Activated naive CD8-positive, alpha-beta T cell (primary cell): Measurements from ENCODE around the gene REPS2.

Experiments used
- H3K27ac Mint-ChIP-seq: one replicate; pipeline ENCODE4 v1.8.0; 2021; ENCODE audit warnings: mixed read lengths
- H3K27me3 Mint-ChIP-seq: one replicate; pipeline ENCODE4 v1.8.0; 2021; ENCODE audit warnings: mixed read lengths
- H3K36me3 Mint-ChIP-seq: one replicate; pipeline ENCODE4 v1.8.0; 2021; ENCODE audit warnings: mixed read lengths
- H3K4me1 Mint-ChIP-seq: one replicate; pipeline ENCODE4 v1.8.0; 2021; ENCODE audit warnings: low read depth, mixed read lengths
- H3K4me3 Mint-ChIP-seq: one replicate; pipeline ENCODE4 v1.8.0; 2021; ENCODE audit warnings: mild to moderate bottlenecking, mixed read lengths
- H3K9me3 Mint-ChIP-seq: one replicate; pipeline ENCODE4 v1.8.0; 2021; ENCODE audit warnings: low read depth, mixed read lengths

The REPS2 gene

DNA sequence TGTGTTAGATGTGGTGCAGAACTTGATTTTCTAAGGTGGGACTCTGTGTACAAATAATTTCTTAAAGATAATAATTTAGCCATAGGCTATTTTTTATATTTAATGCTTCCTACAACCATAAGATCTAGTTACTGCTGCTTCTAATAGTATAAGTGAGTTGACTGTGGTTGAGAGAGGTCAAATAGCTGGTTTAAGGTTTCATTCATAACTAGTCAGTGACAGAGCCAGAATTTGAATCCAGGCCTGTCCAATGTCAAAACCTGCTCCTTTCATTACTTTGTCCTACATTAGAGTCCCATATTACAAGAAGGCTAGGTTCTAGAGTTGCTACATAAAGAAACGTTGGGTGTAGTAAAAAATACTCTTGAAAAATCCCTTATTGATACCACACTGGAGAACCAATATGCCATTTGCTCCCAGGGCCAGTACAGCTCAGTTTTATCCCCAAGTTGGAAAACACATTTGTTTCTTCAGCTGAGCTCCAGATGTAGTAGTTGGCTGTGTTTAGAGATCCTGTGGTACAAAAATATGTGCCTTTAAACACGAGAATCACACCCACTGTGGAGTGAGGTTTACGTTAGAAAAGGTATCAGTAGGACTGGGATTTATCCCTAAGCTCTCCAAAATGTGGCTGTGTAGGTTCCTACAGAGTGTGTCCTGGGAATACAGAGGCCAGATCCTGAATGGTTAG is 84.3 kb downstream of the REPS2 start:
- Mint-ChIP-seq H3K27ac (no peak overlapping the region), H3K9me3 (no peaks in the 10 kb centered on the region), H3K4me1 (no peaks in the 10 kb centered on the region), H3K4me3 (no peak overlapping the region), H3K36me3 (no peaks in the 10 kb centered on the region), H3K27me3 (peaks cover 1% of the 10 kb centered on the region)

DNA sequence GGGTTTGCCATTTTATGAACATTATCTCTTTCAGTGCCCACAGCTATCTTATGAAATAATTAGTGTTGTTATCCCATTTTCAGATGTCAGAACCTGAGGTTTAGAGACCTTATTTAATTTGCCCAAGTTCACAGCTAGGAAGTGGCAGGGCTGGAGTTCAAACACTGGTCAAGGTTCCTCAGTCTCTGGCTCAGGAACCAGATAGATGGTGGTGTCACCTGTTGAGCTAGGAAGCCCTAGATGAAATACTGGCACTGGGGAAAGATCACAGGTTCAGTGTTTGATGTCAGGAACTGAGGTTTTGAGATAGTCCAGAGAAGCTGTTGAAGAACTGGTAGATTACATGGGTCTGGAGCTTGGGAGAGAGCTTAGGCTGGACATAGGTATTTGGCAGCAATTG is 85.4 kb downstream of the REPS2 start:
- H3K27me3 Mint-ChIP-seq = peaks cover 1% of the 10 kb centered on the region
- H3K27ac Mint-ChIP-seq = no peak overlapping the region
- peaks cover 2% of the 10 kb centered on the region for H3K4me1 Mint-ChIP-seq
- no peaks in the 10 kb centered on the region for H3K36me3 Mint-ChIP-seq
- H3K9me3 Mint-ChIP-seq = no peaks in the 10 kb centered on the region
- no peak overlapping the region for H3K4me3 Mint-ChIP-seq

DNA sequence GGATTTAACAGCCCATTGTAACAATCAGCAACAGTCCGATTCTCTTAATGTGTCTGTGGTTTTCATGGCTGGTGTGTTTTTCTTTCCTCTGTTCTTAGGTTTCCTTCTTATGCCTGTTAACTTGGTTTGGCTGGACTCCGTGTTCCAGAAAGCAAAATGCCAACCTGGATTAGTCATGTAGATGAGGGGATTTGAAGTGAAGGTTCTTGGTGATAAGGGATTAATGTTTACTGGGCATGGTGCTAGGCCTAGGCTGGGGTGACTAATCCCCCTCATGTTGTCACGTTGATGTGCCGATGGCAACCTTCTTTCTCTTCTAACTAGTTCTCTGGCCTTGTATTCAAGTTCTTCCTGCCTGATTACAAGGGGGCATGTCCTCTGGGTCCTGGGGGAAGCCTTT is 85.9 kb downstream of the REPS2 start:
- Mint-ChIP-seq H3K27ac (no peak overlapping the region), H3K4me1 (peaks cover 2% of the 10 kb centered on the region), H3K36me3 (no peaks in the 10 kb centered on the region), H3K4me3 (no peak overlapping the region), H3K9me3 (no peaks in the 10 kb centered on the region), H3K27me3 (peaks cover 1% of the 10 kb centered on the region)

DNA sequence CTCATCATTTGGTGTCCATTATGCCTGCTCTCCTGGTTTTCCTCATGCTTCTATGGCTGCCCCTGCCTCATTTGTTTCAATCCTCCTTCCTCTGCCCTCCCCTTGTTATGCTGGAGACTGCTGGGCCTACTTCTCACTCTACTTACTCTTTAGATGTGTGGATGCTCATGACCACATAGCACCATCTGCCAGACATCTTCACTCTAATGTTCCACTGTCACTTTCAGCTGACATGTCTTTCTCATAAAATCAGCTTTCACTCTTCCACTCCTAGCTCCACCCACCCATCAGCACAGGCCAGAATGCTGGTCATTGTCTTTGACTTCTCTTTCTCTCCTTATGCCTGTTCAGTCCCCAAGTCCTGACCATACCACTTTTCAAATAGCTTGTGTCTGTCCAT is 86.8 kb downstream of the REPS2 start:
- Mint-ChIP-seq H3K4me1 (peaks cover 2% of the 10 kb centered on the region), H3K27ac (no peak overlapping the region), H3K36me3 (no peaks in the 10 kb centered on the region), H3K27me3 (peaks cover 1% of the 10 kb centered on the region), H3K4me3 (no peak overlapping the region), H3K9me3 (no peaks in the 10 kb centered on the region)

DNA sequence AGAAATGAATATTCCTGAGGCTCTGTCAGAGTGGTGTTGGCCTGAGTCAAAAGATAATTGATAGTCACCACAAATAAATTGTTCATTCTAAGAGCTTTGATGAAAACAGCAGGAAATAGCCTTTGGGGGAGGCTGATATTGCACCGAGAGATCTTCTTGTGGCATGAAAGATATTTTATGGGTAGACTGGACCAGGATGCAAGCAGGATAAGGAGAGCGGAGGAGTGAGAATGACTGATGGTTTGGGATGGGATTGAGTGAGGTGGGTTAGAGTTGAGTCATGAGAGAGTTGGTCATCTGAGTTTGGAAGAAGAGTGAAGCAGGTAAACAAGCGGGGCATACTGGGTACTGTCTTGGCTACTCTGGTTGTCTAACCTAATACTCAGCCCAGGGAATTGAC is 88.7 kb downstream of the REPS2 start:
- Mint-ChIP-seq H3K4me3 (no peak overlapping the region), H3K27me3 (peaks cover 1% of the 10 kb centered on the region), H3K36me3 (no peaks in the 10 kb centered on the region), H3K4me1 (peaks cover 2% of the 10 kb centered on the region), H3K27ac (no peak overlapping the region), H3K9me3 (no peaks in the 10 kb centered on the region)

DNA sequence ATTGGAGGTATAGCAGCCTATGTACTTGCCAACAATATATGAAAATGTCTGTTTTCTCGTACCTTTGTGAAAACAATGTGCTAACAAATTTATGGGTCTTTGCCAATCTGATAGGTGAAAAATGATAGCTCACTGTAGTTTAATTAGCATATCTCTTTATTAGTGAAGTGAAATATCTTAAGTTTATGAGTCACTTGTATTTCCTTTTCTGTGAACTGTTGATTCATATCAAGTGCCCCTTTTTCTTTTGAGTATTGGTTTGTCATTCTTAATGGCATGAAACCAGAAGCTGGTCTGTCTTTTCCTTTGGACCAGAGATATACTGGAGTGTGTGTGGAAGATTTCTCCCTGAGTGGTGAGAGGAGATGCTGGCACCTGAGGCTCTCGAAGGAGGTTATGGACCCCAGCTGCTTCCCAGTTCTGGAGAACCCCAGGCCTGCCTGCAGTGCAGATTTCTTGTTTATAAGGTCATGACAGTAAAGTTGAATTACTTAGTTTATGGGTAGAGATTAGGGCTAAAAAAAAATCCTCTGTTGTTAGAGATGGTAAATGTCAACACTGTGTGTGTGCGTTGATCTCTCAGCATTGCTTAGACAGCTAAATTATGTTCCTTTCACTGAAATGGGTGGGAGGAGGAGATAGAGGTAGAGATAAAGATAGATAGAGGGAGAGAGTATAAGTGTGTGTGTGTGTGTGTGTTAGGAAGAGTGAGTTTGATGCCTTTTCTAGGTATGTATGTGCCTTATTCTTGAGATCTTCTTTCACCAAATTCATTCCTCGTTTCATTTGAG is 89.9 kb downstream of the REPS2 start:
- H3K4me3 Mint-ChIP-seq = no peak overlapping the region
- H3K27me3 Mint-ChIP-seq = peaks cover 1% of the 10 kb centered on the region
- H3K36me3 Mint-ChIP-seq = no peaks in the 10 kb centered on the region
- H3K27ac Mint-ChIP-seq = no peak overlapping the region
- peaks cover 2% of the 10 kb centered on the region for H3K4me1 Mint-ChIP-seq
- no peaks in the 10 kb centered on the region for H3K9me3 Mint-ChIP-seq

DNA sequence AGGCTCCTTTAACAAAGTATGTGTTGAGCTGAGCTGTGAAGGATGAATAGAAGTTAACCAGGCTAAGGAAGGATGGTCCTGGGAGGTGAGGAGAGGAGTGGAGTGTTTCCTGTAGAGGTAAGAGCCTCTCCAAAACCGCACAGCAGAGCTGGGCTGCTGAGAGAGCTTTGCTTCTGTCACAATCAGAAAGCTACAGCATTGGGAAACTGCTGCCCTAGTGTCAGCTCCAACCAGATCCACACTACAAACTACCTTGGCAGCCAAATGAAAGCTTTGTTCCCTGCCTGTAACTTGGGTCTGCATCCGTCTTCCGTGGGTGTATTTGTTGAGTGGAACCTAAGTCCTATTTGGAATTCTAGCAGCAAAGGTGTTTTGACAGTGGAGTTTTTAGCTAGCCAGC is 91.8 kb downstream of the REPS2 start:
- no peak overlapping the region for H3K4me3 Mint-ChIP-seq
- H3K36me3 Mint-ChIP-seq = no peaks in the 10 kb centered on the region

DNA sequence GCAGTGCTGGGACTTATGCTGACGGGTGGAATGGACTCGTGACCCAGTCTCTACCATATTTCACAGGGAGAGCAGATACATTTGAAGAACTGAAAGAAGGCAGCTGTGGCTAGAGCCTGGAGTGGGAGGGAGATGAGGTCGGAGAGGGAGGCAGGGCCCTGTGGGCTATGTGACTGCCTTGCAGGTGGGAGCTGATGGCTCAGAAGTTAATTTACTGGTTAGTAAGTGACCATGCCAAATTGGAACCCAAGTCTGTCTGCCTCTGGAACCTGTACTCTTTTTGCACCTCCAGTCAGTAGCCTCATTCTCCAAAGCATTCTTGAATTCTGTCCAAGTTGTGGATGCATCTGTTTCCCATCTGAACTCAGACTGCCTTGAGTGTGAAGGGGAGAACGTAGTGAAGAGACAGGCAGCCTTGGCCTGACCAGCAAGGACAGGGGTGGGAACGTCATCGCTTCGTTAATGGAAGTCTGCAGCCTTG is 92.3 kb downstream of the REPS2 start:
- H3K27me3 Mint-ChIP-seq = no peaks in the 10 kb centered on the region
- no peak overlapping the region for H3K4me3 Mint-ChIP-seq
- H3K4me1 Mint-ChIP-seq = peaks cover 2% of the 10 kb centered on the region
- no peak overlapping the region for H3K27ac Mint-ChIP-seq
- no peaks in the 10 kb centered on the region for H3K9me3 Mint-ChIP-seq
- no peaks in the 10 kb centered on the region for H3K36me3 Mint-ChIP-seq

More for the DNA sequence above, 91.8 kb downstream of the REPS2 start:
- Mint-ChIP-seq H3K27me3 (peaks cover under 1% of the 10 kb centered on the region), H3K27ac (no peak overlapping the region), H3K9me3 (no peaks in the 10 kb centered on the region), H3K4me1 (peaks cover 2% of the 10 kb centered on the region)

DNA sequence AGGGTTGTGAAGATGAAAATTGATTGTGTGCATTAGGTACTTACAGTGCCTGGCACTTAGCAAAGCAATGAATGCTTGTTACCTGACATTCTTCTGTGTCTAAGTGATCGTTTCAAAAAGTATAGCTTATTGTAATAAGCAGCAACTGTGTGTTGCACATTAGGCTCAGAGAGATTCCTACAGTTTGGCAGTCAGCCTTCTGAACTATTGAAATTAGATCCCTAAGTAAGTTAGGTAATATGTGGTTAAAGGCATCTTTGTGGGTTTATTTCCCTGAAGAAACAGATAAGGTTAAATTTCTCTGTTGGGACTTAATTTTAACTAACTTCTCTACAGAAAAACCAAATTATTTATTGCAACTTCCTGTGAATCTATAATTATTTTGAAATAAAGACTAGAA is 93.4 kb downstream of the REPS2 start:
- no peaks in the 10 kb centered on the region for H3K9me3 Mint-ChIP-seq
- no peak overlapping the region for H3K4me3 Mint-ChIP-seq
- no peak overlapping the region for H3K27ac Mint-ChIP-seq
- H3K27me3 Mint-ChIP-seq = no peaks in the 10 kb centered on the region
- H3K4me1 Mint-ChIP-seq = peaks cover 2% of the 10 kb centered on the region
- no peaks in the 10 kb centered on the region for H3K36me3 Mint-ChIP-seq

DNA sequence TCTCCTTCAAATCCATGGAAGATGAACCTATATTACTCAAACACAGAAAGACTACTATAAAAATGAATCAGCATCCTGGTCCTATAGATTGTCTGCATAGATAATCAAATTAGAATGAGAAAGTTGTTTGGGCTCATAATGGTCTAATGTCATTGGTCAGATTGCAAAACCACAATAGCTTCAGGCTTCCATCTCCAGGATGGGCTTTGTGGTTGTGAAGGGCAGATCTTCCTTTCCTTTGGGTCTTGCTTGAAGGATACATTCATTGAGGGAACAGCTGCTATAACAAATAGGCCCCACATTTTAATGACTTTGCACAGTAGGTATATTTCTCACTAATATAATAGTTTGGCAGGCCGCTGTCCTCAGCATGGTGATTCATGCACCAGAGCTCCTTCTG is 94.3 kb downstream of the REPS2 start:
- no peak overlapping the region for H3K4me3 Mint-ChIP-seq
- H3K27me3 Mint-ChIP-seq = no peaks in the 10 kb centered on the region
- no peaks in the 10 kb centered on the region for H3K36me3 Mint-ChIP-seq
- no peaks in the 10 kb centered on the region for H3K9me3 Mint-ChIP-seq
- H3K27ac Mint-ChIP-seq = no peak overlapping the region
- H3K4me1 Mint-ChIP-seq = peaks cover 2% of the 10 kb centered on the region

DNA sequence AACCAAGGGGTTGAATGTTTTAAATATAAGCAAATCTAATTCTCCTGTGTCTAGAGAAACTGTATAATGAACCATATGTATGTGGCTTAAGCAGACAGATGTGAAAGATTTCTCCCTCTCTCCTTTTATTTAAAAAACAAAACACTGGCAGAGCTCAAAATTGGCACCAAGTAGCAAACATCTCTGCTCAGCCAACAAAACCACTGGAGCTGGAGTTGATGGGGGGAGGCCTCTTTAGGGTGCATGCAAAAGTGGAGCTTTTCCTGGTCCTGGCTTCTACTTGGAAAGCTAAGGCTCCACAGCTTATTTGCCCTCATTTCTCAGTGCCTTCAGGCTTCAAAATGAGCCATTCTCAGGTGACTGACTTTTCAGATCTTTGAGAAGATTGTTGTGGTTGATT is 95.6 kb downstream of the REPS2 start:
- no peaks in the 10 kb centered on the region for H3K27me3 Mint-ChIP-seq
- no peak overlapping the region for H3K4me3 Mint-ChIP-seq
- H3K9me3 Mint-ChIP-seq = no peaks in the 10 kb centered on the region
- H3K4me1 Mint-ChIP-seq = no peaks in the 10 kb centered on the region
- no peaks in the 10 kb centered on the region for H3K36me3 Mint-ChIP-seq
- no peak overlapping the region for H3K27ac Mint-ChIP-seq

DNA sequence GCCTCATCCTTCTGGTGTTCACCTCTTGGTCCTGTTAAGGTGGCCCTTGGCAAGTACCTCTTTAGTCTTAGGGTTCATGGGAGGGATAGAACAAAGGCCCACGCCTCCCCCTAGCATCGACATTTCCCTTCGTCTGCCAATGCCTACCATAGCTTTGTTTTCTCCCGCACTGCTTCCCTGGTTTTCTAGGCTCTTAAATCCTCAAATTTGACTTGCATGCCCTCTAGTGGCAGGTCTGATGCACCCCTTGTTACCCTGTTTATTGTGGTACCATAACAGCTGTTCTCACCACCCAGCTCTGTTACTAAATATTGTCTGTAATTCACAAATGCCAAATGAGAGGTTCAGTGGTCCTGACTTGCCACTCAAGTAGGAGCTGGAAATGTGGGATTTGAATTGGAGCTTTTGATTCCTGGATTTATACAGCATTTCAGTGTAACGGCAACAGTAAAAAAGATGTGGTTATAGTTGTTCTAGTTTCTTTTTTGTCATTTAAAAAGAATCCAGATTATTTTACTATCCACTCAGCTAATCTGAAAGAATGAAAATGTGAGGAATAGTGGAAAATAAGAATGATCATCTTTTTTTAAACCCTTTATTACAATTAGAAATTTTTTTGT is 100.1 kb downstream of the REPS2 start:
- Mint-ChIP-seq H3K9me3 (no peaks in the 10 kb centered on the region), H3K36me3 (no peaks in the 10 kb centered on the region), H3K27ac (no peak overlapping the region), H3K4me3 (no peak overlapping the region), H3K4me1 (no peaks in the 10 kb centered on the region), H3K27me3 (no peaks in the 10 kb centered on the region)

DNA sequence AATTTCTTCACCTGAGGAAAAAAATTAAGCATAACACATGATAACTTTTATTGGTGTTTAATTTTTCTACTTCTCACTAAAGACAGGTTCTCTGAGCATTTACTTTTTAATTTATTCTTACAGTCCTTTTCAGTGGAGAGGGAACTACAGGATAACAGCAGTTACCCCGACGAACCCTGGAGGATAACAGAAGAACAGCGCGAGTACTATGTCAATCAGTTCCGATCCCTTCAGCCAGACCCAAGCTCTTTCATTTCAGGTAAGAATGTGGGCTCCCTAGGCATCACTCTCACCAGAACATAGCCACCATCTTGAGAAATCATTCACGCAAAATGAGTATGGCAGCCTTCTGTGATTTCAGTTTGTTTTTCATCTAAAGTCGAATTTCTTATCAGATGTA is 100.8 kb downstream of the REPS2 start:
- Mint-ChIP-seq H3K27me3 (no peaks in the 10 kb centered on the region), H3K9me3 (no peaks in the 10 kb centered on the region), H3K36me3 (no peaks in the 10 kb centered on the region)

DNA sequence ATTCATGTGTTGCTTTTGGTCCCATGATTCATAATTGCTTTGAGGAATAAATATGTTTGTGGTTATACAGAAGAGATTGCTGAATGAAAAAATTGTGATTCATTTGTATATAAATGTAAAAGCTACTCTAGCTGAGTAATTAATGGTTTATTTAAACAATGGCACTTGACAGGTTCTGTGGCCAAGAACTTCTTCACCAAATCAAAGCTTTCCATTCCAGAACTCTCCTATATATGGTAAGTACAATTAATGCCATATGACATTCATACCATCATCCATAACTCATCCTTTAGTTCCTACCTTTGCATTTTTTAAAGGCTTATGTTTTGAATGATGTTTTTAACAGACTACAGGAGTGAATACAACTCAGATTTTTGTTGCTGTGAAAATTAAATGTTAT is 105.8 kb downstream of the REPS2 start:
- Mint-ChIP-seq H3K9me3 (no peaks in the 10 kb centered on the region), H3K27me3 (no peaks in the 10 kb centered on the region), H3K4me1 (no peaks in the 10 kb centered on the region), H3K27ac (no peak overlapping the region), H3K36me3 (no peaks in the 10 kb centered on the region), H3K4me3 (no peak overlapping the region)

More for the DNA sequence above, 100.8 kb downstream of the REPS2 start:
- Mint-ChIP-seq H3K27ac (no peak overlapping the region), H3K4me3 (no peak overlapping the region), H3K4me1 (no peaks in the 10 kb centered on the region)

DNA sequence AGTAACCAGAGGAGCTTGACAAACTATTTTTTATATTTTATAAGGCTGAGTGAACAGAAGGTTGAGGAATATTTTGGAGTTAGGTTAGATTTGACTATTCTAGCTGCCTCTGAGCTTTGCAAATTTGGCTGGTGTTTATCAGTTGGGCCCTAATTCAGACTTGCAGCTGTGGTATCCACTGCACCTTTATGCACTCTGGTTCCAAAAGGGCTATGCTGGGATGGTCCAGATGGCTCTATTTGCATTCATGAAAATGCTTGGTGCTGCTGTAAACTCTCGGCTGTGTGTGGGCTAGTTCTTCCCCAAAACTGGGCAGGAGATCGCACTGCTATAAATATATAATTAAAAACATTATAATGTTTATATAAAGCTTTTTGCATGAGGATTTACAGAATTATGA is 106.3 kb downstream of the REPS2 start:
- H3K4me3 Mint-ChIP-seq = no peak overlapping the region
- H3K27ac Mint-ChIP-seq = no peak overlapping the region
- no peaks in the 10 kb centered on the region for H3K9me3 Mint-ChIP-seq
- no peaks in the 10 kb centered on the region for H3K27me3 Mint-ChIP-seq
- no peaks in the 10 kb centered on the region for H3K36me3 Mint-ChIP-seq
- no peaks in the 10 kb centered on the region for H3K4me1 Mint-ChIP-seq
